Osteoblast (primary cell): ENCODE data around the gene KANSL1. TPM values are rescaled to one million over a fixed set of nuclear protein-coding genes. Genes with fewer than 3 reads are reported as not detected.
"Not testable (repeated sequence)": the region's sequence is repeated elsewhere in the genome, so short reads cannot be mapped to it uniquely, and the experiment has no call there.

Experiments
- DNase-seq: peaks from one replicate; pipeline ENCODE4 v3.0.0; 2011; ENCODE audit warnings: low spot score, mixed read lengths; ENCODE audit not compliant: insufficient read length; ENCODE audit errors: missing footprints
- H2AFZ ChIP-seq: 2 replicates; pipeline ENCODE4 v1.6.0; 2011; ENCODE audit warnings: mild to moderate bottlenecking, low read length
- H3K27ac ChIP-seq: 2 replicates; pipeline ENCODE4 v1.5.1; 2011; ENCODE audit warnings: mild to moderate bottlenecking, low read depth, low read length, moderate library complexity
- H3K27me3 ChIP-seq: 2 replicates; pipeline ENCODE4 v1.6.0; 2012; ENCODE audit warnings: mild to moderate bottlenecking, control low read depth, inconsistent platforms, low read length, moderate library complexity; ENCODE audit not compliant: insufficient read depth
- H3K36me3 ChIP-seq: 2 replicates; pipeline ENCODE4 v1.5.1; 2011; ENCODE audit warnings: mild to moderate bottlenecking, low read length, control low read depth, moderate library complexity; ENCODE audit not compliant: insufficient read depth
- H3K4me1 ChIP-seq: 2 replicates; pipeline ENCODE4 v1.5.1; 2011; ENCODE audit warnings: mild to moderate bottlenecking, low read length, control low read depth, moderate library complexity; ENCODE audit not compliant: insufficient read depth
- H3K4me2 ChIP-seq: 2 replicates; pipeline ENCODE4 v1.6.0; 2011; ENCODE audit warnings: mild to moderate bottlenecking, low read length; ENCODE audit not compliant: insufficient read depth
- H3K4me3 ChIP-seq: fragments of 200-600 bp; sonication (generic); 3 replicates; pipeline ENCODE4 v1.5.1; 2012; ENCODE audit warnings: mild to moderate bottlenecking, low read length, inconsistent platforms; ENCODE audit not compliant: insufficient read depth
- H3K79me2 ChIP-seq: 2 replicates; pipeline ENCODE4 v1.6.0; 2012; ENCODE audit warnings: mild to moderate bottlenecking, low read length, control low read depth, inconsistent platforms; ENCODE audit not compliant: insufficient read depth
- H3K9me3 ChIP-seq: 2 replicates; pipeline ENCODE4 v1.5.1; 2011; ENCODE audit warnings: low read depth, low read length, control low read depth
- H4K20me1 ChIP-seq: 2 replicates; pipeline ENCODE4 v1.6.0; 2012; ENCODE audit warnings: mild to moderate bottlenecking, low read length, control low read depth; ENCODE audit not compliant: insufficient read depth
- CTCF ChIP-seq: IDR thresholded peaks from 2 replicates; pipeline ENCODE4 v1.5.1; 2011; ENCODE audit warnings: mild to moderate bottlenecking, low read depth, low read length, moderate library complexity; ENCODE audit errors: extremely low read depth
- total RNA-seq: library from RNA; depleted of rRNA; stranded (reverse); fragments of >200 nt; gene quantifications from 2 replicates; pipeline ENCODE4 v1.2.3, GENCODE V29; 2012

Gene KANSL1
- total RNA-seq, 1 donor = 151 TPM

- Histone ChIP-seq H3K36me3 (no peaks in the 10 kb centered on the region), H4K20me1 (no peaks in the 10 kb centered on the region), H3K27me3 (peaks cover 5% of the 10 kb centered on the region), H3K4me2 (no peak overlapping the region), H3K9me3 (no peaks in the 10 kb centered on the region), H3K4me1 (peaks cover 7% of the 10 kb centered on the region), H3K4me3 (no peak overlapping the region), H3K79me2 (no peaks in the 10 kb centered on the region), H2AFZ (no peak overlapping the region), H3K27ac (no peak overlapping the region)
- no peak for TF ChIP-seq CTCF
- no peak for DNase-seq
These were observed 182.5 kb downstream of the KANSL1 start for GRCh38 chr17:46010597-46011186.

- peaks cover 7% of the 10 kb centered on the region for H3K4me1 ChIP-seq
- H3K9me3 ChIP-seq = no peaks in the 10 kb centered on the region
- peaks cover 5% of the 10 kb centered on the region for H3K27me3 ChIP-seq
- no peak overlapping the region for H3K4me3 ChIP-seq
- no peaks in the 10 kb centered on the region for H4K20me1 ChIP-seq
- H3K27ac ChIP-seq = no peak overlapping the region
- H2AFZ ChIP-seq = no peak overlapping the region
- H3K36me3 ChIP-seq = no peaks in the 10 kb centered on the region
- H3K4me2 ChIP-seq = no peak overlapping the region
- H3K79me2 ChIP-seq = no peaks in the 10 kb centered on the region
- no peak for DNase-seq
- no peak for TF ChIP-seq CTCF
These were observed 183.3 kb downstream of the KANSL1 start for GRCh38 chr17:46009681-46010596.

GRCh38 chr17:46008591-46008990 is 184.6 kb downstream of the KANSL1 start:
- Histone ChIP-seq H4K20me1 (no peaks in the 10 kb centered on the region), H3K79me2 (no peaks in the 10 kb centered on the region), H3K9me3 (no peaks in the 10 kb centered on the region), H3K27me3 (peaks cover 5% of the 10 kb centered on the region), H3K4me3 (no peak overlapping the region), H2AFZ (no peak overlapping the region), H3K27ac (no peak overlapping the region), H3K4me2 (no peak overlapping the region), H3K36me3 (no peaks in the 10 kb centered on the region), H3K4me1 (peaks cover 3% of the 10 kb centered on the region)
- DNase-seq = no peak
- no peak for TF ChIP-seq CTCF

- no peak for TF ChIP-seq CTCF
- DNase-seq = no peak
- Histone ChIP-seq H3K36me3 (no peaks in the 10 kb centered on the region), H4K20me1 (no peaks in the 10 kb centered on the region), H3K9me3 (no peaks in the 10 kb centered on the region), H3K27me3 (peaks cover 5% of the 10 kb centered on the region), H2AFZ (no peak overlapping the region), H3K27ac (no peak overlapping the region), H3K4me3 (no peak overlapping the region), H3K79me2 (no peaks in the 10 kb centered on the region), H3K4me2 (no peak overlapping the region), H3K4me1 (peaks cover 3% of the 10 kb centered on the region)
These were observed 185.7 kb downstream of the KANSL1 start for GRCh38 chr17:46007461-46007965.

GRCh38 chr17:46006082-46006481 is 187.1 kb downstream of the KANSL1 start:
- not testable (repeated sequence) for H3K4me3 ChIP-seq, H2AFZ ChIP-seq, H3K27me3 ChIP-seq, H3K79me2 ChIP-seq, H3K4me2 ChIP-seq, H4K20me1 ChIP-seq, H3K36me3 ChIP-seq, H3K9me3 ChIP-seq, H3K27ac ChIP-seq, H3K4me1 ChIP-seq
- DNase-seq = peak; percentile 39
